Measurements from ENCODE around the gene SGCA. TPM values are rescaled to one million over a fixed set of nuclear protein-coding genes. Genes with fewer than 3 reads are reported as not detected.

Gene SGCA
- total RNA-seq, 1 experiment from 2014 or later = 19.0 TPM

DNA sequence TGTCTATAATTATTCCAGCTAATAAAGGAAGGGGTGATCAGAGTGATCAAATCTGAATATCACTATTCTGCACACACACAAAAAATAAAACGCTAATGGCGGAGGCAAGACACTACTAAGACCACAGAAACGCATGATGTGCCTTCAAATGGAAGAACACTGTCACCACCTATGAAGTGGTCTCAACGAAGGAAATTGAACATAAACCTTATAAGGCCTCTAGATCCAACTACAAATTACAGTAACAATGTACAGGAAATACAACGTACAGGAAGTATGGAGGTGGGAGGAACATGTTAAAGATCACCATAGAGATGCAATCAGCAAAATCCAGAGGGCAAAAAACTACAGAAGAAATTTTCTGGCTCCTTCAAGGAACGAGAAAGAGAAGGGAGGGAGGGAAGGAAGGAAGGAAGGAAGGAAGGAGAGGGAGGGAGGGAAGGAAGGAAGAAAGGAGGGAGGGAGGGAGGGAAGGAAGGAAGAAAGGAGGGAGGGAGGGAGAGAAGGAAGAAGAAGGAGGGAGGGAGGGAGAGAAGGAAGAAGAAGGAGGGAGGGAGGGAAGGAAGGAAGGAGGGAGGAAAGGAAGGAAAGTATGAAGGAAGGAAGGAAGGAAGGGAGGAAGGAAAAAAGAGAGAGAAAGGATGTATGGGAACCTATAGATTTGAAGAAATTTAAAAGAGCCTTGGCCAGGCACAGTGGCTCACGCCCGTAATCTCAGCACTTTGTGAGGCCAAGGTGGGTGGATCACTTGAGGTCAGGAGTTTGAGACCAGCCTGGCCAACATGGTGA is 3.1 kb upstream of the SGCA start:
- no peak for DNase-seq (ENCODE audit: low spot score)
- in situ Hi-C loops (cut with HindIII; ENCODE audit: low sequenced_read_pairs) = no loop called here

- DNase-seq (ENCODE audit: low spot score) = no peak
- in situ Hi-C loops (cut with HindIII; ENCODE audit: low sequenced_read_pairs) = no loop called here
These were observed 1.7 kb upstream of the SGCA start for GRCh38 chr17:50163843-50164696.

DNA sequence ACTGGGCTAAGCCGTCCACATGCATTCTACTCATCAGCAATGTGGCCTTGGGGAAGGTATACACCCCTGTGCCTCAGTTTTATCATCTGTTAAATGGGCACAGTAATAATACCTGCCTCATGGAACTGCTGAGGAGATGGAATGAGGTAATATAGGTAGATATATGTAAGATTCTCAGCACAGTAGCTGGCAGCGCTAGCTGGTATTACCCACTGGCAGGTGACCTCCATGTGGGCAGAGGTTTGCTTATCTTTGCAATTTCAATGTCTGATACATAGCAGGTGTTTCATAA is 1.2 kb upstream of the SGCA start:
- no peak for DNase-seq (ENCODE audit: low spot score)
- in situ Hi-C loops (cut with HindIII; ENCODE audit: low sequenced_read_pairs) = no loop called here

- in situ Hi-C loops (cut with HindIII; ENCODE audit: low sequenced_read_pairs) = no loop called here
- DNase-seq (ENCODE audit: low spot score) = no peak
These were observed 739 bp upstream of the SGCA start for GRCh38 chr17:50165066-50165465.

DNA sequence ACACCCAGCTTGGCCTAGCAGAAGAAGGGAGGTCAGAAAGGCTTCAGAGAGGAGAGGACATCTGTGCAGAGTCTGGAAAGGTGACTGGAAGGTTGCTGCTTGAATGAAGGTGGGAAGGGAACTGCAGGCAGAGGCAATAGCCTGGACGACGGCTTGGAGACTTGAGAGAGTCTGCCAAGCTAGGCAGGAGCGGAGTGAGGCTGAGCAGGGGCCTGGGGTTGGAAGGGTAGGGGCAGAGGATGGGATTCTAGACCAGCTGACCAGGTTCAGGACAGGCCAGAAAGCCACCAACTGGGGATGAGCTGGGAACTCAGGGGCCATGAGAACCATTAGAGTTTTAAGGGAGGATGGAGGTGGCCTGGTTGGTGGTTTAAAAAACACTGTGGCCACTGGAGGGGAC is 339 bp upstream of the SGCA start:
- DNase-seq (ENCODE audit: low spot score) = no peak
- in situ Hi-C loops (cut with HindIII; ENCODE audit: low sequenced_read_pairs) = no loop called here

DNA sequence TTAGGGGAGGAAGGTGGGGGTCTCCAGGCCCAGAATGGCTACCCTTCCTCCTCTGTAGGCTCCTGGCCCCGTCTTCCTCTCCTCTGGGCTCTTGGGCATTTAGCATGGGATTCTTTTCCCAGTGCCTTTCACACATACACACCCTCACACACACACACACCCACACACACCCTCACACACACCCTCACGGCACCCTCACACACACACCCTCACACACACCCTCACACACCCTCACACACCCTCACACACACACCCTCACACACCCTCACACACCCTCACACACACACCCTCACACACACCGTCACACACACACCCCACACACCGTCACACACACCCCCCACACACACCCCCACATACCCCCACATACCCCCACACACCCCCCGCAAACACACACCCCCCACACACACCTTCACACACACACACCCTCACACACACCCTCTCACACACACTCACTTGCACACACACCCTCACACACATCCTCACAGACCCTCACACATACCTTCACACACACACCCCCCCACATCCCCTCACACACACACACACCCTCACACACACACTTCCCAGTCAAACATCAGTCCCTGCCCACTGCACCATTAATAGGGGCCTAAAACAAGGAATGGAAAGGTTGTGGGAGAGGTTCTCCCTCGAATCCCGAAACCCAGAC is 845 bp downstream of the SGCA start:
- in situ Hi-C loops (cut with HindIII; ENCODE audit: low sequenced_read_pairs) = no loop called here
- no peak for DNase-seq (ENCODE audit: low spot score)

DNA sequence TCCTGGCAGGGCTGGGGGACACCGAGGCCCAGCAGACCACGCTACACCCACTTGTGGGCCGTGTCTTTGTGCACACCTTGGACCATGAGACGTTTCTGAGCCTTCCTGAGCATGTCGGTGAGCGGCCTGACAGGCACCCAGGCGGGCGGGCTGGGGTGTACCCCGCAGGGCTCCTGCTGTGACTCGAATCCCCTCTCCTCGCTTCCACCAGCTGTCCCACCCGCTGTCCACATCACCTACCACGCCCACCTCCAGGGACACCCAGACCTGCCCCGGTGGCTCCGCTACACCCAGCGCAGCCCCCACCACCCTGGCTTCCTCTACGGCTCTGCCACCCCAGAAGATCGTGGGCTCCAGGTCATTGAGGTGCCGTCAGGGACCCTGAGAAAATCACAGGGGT is 1.6 kb downstream of the SGCA start:
- no peak for DNase-seq (ENCODE audit: low spot score)
- in situ Hi-C loops (cut with HindIII; ENCODE audit: low sequenced_read_pairs) = no loop called here

- no peak for DNase-seq (ENCODE audit: low spot score)
- in situ Hi-C loops (cut with HindIII; ENCODE audit: low sequenced_read_pairs) = no loop called here
These were observed 2.5 kb downstream of the SGCA start for GRCh38 chr17:50168319-50168718.

DNA sequence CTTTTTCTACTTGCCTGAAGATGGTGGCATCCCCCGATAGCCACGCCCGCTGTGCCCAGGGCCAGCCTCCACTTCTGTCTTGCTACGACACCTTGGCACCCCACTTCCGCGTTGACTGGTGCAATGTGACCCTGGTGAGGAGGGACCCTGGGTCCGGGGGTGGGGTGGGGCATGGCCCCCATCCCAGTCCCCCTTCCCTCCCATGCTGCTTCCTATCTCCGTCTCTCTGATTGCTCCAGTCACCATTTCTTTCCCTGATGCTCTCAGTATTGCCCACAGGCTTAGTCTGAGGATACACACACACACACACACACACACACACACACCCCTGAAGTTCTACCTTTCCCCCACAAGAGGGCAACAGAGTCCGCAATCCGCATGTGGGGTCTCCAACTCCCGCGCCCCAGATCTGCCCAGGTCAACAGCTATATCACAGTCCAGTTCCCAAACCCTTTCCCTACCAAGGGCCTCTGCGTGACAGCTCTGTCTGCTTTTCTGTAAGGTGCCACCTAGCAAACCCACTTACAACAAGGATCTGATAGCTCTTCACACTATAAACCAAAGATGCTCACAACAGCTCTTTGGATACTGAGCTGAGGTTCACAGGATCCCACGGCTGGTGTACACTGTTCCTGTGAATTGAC is 3.4 kb downstream of the SGCA start:
- DNase-seq (ENCODE audit: low spot score) = peak; percentile 73
- in situ Hi-C loops (cut with HindIII; ENCODE audit: low sequenced_read_pairs) = no loop called here

- DNase-seq (ENCODE audit: low spot score) = no peak
- in situ Hi-C loops (cut with HindIII; ENCODE audit: low sequenced_read_pairs) = no loop called here
These were observed 4.2 kb downstream of the SGCA start for GRCh38 chr17:50169881-50170459.

GRCh38 chr17:50170662-50171370 is 5.0 kb downstream of the SGCA start:
- DNase-seq (ENCODE audit: low spot score) = peak; percentile 59
- in situ Hi-C loops (cut with HindIII; ENCODE audit: low sequenced_read_pairs) = no loop called here

DNA sequence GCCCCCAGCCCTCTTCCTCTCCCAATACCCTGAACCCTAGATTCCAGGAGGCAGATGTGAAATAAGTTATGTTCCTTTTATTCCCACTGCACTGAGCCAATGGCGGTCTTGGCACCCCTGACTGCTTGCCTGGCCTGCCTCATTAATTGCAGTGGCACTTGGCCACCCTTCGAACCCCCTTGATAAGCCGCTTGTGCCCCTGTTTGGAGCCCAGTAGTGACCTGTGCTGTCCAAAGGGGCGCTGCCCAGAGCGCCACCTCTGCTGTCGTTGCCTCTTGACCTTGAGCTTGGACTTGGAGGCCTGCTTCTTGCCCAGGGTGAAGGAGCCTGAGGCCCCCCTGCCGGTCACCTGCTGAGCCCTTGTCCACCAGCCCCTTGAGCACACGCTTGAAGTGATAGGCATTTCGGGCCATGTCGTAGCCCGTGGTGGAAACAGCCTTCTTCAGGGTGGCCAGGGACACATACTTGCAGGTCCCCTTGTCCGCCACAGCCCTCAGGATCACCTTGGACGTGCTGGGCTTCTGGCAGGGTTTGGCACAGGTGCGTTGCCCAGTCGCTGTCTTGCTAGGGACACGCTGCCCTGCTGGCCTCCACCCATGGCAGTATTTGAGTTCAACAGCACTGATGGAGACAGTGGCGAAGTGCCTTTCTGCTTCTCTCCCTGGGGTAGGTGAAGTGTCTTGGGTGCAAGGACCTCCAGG is 5.7 kb downstream of the SGCA start:
- DNase-seq (ENCODE audit: low spot score) = no peak

GRCh38 chr17:50172130-50172529 is 6.3 kb downstream of the SGCA start:
- DNase-seq (ENCODE audit: low spot score) = peak; percentile 68
- in situ Hi-C loops (cut with HindIII; ENCODE audit: low sequenced_read_pairs) = no loop called here

More for the DNA sequence above, 5.7 kb downstream of the SGCA start:
- in situ Hi-C loops (cut with HindIII; ENCODE audit: low sequenced_read_pairs) = no loop called here

DNA sequence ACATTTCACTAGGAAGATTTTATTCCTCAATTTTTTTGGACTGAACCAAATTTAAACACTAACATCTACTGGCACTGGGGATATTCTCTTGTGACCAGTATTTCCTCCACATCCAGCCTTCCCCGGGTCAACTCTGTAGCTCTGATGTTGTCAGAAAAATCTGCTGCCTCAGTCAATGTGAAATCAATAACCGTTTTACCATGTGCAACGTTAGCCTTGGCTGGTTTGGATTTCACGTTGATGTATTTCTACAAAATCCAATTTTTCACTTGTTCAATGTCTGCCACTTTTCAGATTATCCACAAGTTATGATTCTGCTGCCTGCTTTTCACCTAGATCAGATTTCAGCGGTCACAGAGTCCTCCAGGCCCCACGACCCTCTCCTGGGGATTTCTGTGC is 7.1 kb downstream of the SGCA start:
- in situ Hi-C loops (cut with HindIII; ENCODE audit: low sequenced_read_pairs) = no loop called here
- no peak for DNase-seq (ENCODE audit: low spot score)

- no peak for DNase-seq (ENCODE audit: low spot score)
- in situ Hi-C loops (cut with HindIII; ENCODE audit: low sequenced_read_pairs) = no loop called here
These were observed 7.6 kb downstream of the SGCA start for GRCh38 chr17:50173335-50173941.

GRCh38 chr17:50174444-50174843 is 8.6 kb downstream of the SGCA start:
- in situ Hi-C loops (cut with HindIII; ENCODE audit: low sequenced_read_pairs) = no loop called here
- no peak for DNase-seq (ENCODE audit: low spot score)

DNA sequence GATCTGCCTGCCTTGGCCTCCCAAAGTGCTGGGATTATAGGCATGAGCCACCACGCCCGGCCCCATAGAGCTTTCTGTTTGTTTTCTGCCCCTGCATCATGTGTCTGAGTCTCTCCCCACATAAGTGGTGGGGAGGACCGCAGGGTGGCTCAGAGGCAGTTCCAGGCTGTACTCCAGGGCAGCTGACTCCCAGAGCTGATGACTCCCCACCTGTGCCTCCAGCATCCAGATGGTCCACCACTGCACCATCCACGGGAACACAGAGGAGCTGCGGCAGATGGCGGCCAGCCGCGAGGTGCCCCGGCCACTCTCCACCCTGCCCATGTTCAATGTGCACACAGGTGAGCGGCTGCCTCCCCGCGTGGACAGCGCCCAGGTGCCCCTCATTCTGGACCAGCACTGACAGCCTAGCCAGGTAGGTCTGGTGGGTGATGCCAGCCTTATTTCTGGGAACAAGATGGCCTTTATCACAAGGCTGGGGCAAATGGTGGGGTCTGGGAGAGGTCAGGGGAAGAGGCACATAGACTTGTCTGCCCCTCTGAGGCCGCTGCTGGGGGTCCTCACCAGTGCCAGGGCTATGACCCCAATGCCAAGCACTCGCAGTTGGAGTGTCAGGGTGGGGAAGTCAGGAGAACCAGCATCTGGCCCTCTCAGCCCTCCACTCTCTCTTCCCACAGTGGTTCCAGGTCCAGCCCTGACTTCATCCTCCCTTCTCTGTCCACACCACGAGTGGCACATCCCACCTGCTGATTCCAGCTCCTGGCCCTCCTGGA is 9.4 kb downstream of the SGCA start:
- no peak for DNase-seq (ENCODE audit: low spot score)
- in situ Hi-C loops (cut with HindIII; ENCODE audit: low sequenced_read_pairs) = no loop called here
